IPS-11a (cell line): ENCODE results near the gene TAPBP.
"Not testable (repeated sequence)": the region's sequence is repeated elsewhere in the genome, so short reads cannot be mapped to it uniquely, and the experiment has no call there.

Experiments
- H3K4me3 ChIP-seq: one replicate; pipeline ENCODE4 v1.5.1; 2013; ENCODE audit warnings: low read depth, low read length, control low read depth

TAPBP gene

GRCh38 chr6:33277663-33278391, 36.1 kb downstream of the TAPBP start:
- peak overlapping the region; percentile 69 for H3K4me3 ChIP-seq

GRCh38 chr6:33276864-33277662, 36.8 kb downstream of the TAPBP start, which contains the start of gene B3GALT4:
B3GALT4 (plus strand) TSS chr6:33277123; CDS start chr6:33277420, 297 bp downstream.
- H3K4me3 ChIP-seq = peak within 1 kb of the TSS; percentile 69

- H3K4me3 ChIP-seq = peak overlapping the region; percentile 18
These were observed 37.4 kb downstream of the TAPBP start for GRCh38 chr6:33276581-33276863.

GRCh38 chr6:33275795-33276580, 37.9 kb downstream of the TAPBP start:
- H3K4me3 ChIP-seq = not testable (repeated sequence)

GRCh38 chr6:33273924-33274902, 39.7 kb downstream of the TAPBP start:
- peak overlapping the region; percentile 9 for H3K4me3 ChIP-seq

GRCh38 chr6:33273129-33273923, 40.6 kb downstream of the TAPBP start:
- H3K4me3 ChIP-seq = peak overlapping the region; percentile 86

- H3K4me3 ChIP-seq = peak overlapping the region; percentile 86
These were observed 41.4 kb downstream of the TAPBP start for GRCh38 chr6:33272275-33273128.

GRCh38 chr6:33271468-33272274, 42.2 kb downstream of the TAPBP start, which contains the start of the genes RPS18 and VPS52:
RPS18 (plus strand) TSS chr6:33272075; CDS start chr6:33272120, 45 bp downstream.
VPS52 (minus strand) TSS chr6:33271876; CDS start chr6:33271675, 201 bp downstream.
- H3K4me3 ChIP-seq = peak within 1 kb of the TSS; percentile 86

- peak overlapping the region; percentile 86 for H3K4me3 ChIP-seq
These were observed 42.8 kb downstream of the TAPBP start for GRCh38 chr6:33271117-33271467.

GRCh38 chr6:33264015-33264414, 49.9 kb downstream of the TAPBP start:
- no peak overlapping the region for H3K4me3 ChIP-seq

GRCh38 chr6:33262490-33262889, 51.4 kb downstream of the TAPBP start:
- not testable (repeated sequence) for H3K4me3 ChIP-seq

GRCh38 chr6:33259032-33259431, 54.8 kb downstream of the TAPBP start:
- no peak overlapping the region for H3K4me3 ChIP-seq

- H3K4me3 ChIP-seq = no peak overlapping the region
These were observed 59.3 kb downstream of the TAPBP start for GRCh38 chr6:33254591-33254990.

- H3K4me3 ChIP-seq = no peak overlapping the region
These were observed 61.1 kb downstream of the TAPBP start for GRCh38 chr6:33252759-33253158.

GRCh38 chr6:33251395-33252012, 62.4 kb downstream of the TAPBP start:
- no peak overlapping the region for H3K4me3 ChIP-seq

GRCh38 chr6:33250731-33251130, 63.1 kb downstream of the TAPBP start:
- H3K4me3 ChIP-seq = no peak overlapping the region
